WTC11 (cell line): Measurements from ENCODE around the gene POLR3B. TPM values are rescaled to one million over a fixed set of nuclear protein-coding genes. Genes with fewer than 3 reads are reported as not detected.

Source experiments
- ATAC-seq: fragments of 200-7000 bp; cut with Tn5 transposase; 2 replicates; pipeline ENCODE4 v1.10.0; 2021; ENCODE audit warnings: mild to moderate bottlenecking, moderate library complexity
- CTCF ChIA-PET: fragments of 300-600 bp; sonication (Branson Sonifier 250); formaldehyde crosslinking; loops from one replicate; lab custom pipeline; 2021; ENCODE audit warnings: antibody characterized with exemption; lab: Charles Lee
- POLR2A ChIA-PET: fragments of 350-600 bp; sonication (Branson Sonifier 250); formaldehyde crosslinking; loops from one replicate; lab custom pipeline; 2021; ENCODE audit warnings: antibody characterized with exemption; lab: Charles Lee
- DNase-seq: peaks from one replicate; pipeline ENCODE4 v3.0.0; 2021; ENCODE audit warnings: low spot score
- H3K27ac Mint-ChIP-seq: 2 replicates; pipeline ENCODE4 v1.8.0; 2021; ENCODE audit warnings: mixed read lengths
- H3K27me3 Mint-ChIP-seq: 2 replicates; pipeline ENCODE4 v1.8.0; 2021; ENCODE audit warnings: low read depth, mild to moderate bottlenecking, moderate library complexity, mixed read lengths
- H3K36me3 Mint-ChIP-seq: 2 replicates; pipeline ENCODE4 v1.8.0; 2021; ENCODE audit warnings: mixed read lengths
- H3K4me1 Mint-ChIP-seq: 2 replicates; pipeline ENCODE4 v1.8.0; 2022; ENCODE audit warnings: mixed read lengths
- H3K4me3 Mint-ChIP-seq: 2 replicates; pipeline ENCODE4 v1.8.0; 2021; ENCODE audit warnings: mild to moderate bottlenecking, moderate library complexity, mixed read lengths
- H3K9me3 Mint-ChIP-seq: 2 replicates; pipeline ENCODE4 v1.8.0; 2021; ENCODE audit warnings: mixed read lengths
- ARID4B ChIP-seq: sonication (generic); formaldehyde crosslinking; IDR thresholded peaks from 2 replicates; pipeline ENCODE4 v1.8.0; 2023; ENCODE audit warnings: missing genetic modification reagents, mild to moderate bottlenecking, borderline replicate concordance
- ATF2 ChIP-seq: sonication (generic); formaldehyde crosslinking; IDR thresholded peaks from 2 replicates; pipeline ENCODE4 v1.8.1; 2022; ENCODE audit warnings: low read depth, missing genetic modification reagents, borderline replicate concordance
- CTCF ChIP-seq: fragments of 200-600 bp; IDR thresholded peaks from 2 replicates; pipeline ENCODE4 v1.8.0; 2022; ENCODE audit warnings: antibody characterized with exemption
- ERG ChIP-seq: fragments of 250-450 bp; sonication (Bioruptor Pico); IDR thresholded peaks from 2 replicates; pipeline ENCODE4 v1.8.0; 2021; ENCODE audit warnings: mild to moderate bottlenecking
- FOXP1 ChIP-seq: sonication (generic); formaldehyde crosslinking; IDR thresholded peaks from 2 replicates; pipeline ENCODE4 v1.8.0; 2022; ENCODE audit warnings: missing genetic modification reagents, mild to moderate bottlenecking, moderate library complexity, borderline replicate concordance
- JAZF1 ChIP-seq: fragments of 250-450 bp; sonication (Bioruptor Pico); IDR thresholded peaks from 2 replicates; pipeline ENCODE4 v1.9.0; 2021; ENCODE audit warnings: moderate library complexity, mild to moderate bottlenecking, inconsistent platforms
- KAT7 ChIP-seq: sonication (generic); formaldehyde crosslinking; IDR thresholded peaks from 2 replicates; pipeline ENCODE4 v1.8.1; 2023; ENCODE audit warnings: missing genetic modification reagents, mild to moderate bottlenecking, borderline replicate concordance
- PRDM15 ChIP-seq: sonication (generic); formaldehyde crosslinking; IDR thresholded peaks from 2 replicates; pipeline ENCODE4 v1.8.0; 2022; ENCODE audit warnings: missing genetic modification reagents
- SP1 ChIP-seq: sonication (generic); formaldehyde crosslinking; conservative IDR thresholded peaks from 2 replicates; pipeline ENCODE4 v1.8.1; 2022; ENCODE audit warnings: missing genetic modification reagents
- ZNF263 ChIP-seq: sonication (generic); formaldehyde crosslinking; IDR thresholded peaks from 2 replicates; pipeline ENCODE4 v1.8.1; 2022; ENCODE audit warnings: low read depth, mild to moderate bottlenecking, moderate library complexity, missing genetic modification reagents
- ZNF512 ChIP-seq: sonication (generic); formaldehyde crosslinking; IDR thresholded peaks from 2 replicates; pipeline ENCODE4 v1.8.1; 2022; ENCODE audit warnings: missing genetic modification reagents, borderline replicate concordance
- total RNA-seq: library from RNA; stranded (reverse); gene quantifications from 3 replicates; pipeline ENCODE4 v1.2.3, GENCODE V29; 2021
- TF ChIP-seq, protein P1 (sequence below): sonication (generic); formaldehyde crosslinking; conservative IDR thresholded peaks from 2 replicates; pipeline ENCODE4 v1.8.1; 2023; ENCODE audit warnings: mild to moderate bottlenecking, low read depth, missing genetic modification reagents, moderate library complexity
- TF ChIP-seq, protein P2 (sequence below): sonication (generic); formaldehyde crosslinking; IDR thresholded peaks from 2 replicates; pipeline ENCODE4 v1.8.1; 2023; ENCODE audit warnings: mild to moderate bottlenecking, missing genetic modification reagents, moderate library complexity

POLR3B gene
- total RNA-seq, 1 experiment from 2014 or later = 9.0 TPM

GRCh38 chr12:106425061-106425702 is 67.6 kb downstream of the POLR3B start (continued):
- no peak for TF ChIP-seq PRDM15 (CRISPR knock-in tag)
- TF ChIP-seq ZNF512 (CRISPR knock-in tag) = no peak

DNA sequence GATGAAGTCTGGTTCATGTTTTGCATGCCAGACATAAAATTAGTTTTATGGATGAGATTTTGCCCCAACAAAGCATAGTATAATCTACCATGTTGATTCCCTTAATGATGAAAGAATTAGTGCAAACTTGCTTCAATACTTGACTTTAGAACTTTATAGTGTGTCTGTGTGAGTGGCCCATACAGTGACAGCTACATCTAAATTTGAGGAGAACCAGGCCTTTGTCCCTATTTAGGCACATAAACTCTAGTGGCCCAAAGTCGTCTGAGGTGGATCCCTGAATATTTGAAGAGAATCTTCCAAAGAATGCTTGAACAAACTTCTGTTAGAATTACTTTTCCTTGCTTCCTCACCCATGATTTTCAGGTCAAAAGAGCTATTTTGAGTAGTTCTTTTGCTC is 70.4 kb downstream of the POLR3B start:
- CTCF ChIA-PET = no interaction called here
- Mint-ChIP-seq H3K9me3 (no peaks in the 10 kb centered on the region), H3K4me1 (peaks cover 5% of the 10 kb centered on the region), H3K27ac (no peak overlapping the region)
- POLR2A ChIA-PET = no interaction called here
- TF ChIP-seq ERG (CRISPR knock-in tag) (no peak), ZNF263 (CRISPR knock-in tag) (no peak), CTCF (no peak), FOXP1 (CRISPR knock-in tag) (no peak), ATF2 (no peak), KAT7 (CRISPR knock-in tag) (no peak), ARID4B (CRISPR knock-in tag) (no peak), JAZF1 (CRISPR knock-in tag) (no peak), SP1 (CRISPR knock-in tag) (no peak)
- TF ChIP-seq, protein P1, sequence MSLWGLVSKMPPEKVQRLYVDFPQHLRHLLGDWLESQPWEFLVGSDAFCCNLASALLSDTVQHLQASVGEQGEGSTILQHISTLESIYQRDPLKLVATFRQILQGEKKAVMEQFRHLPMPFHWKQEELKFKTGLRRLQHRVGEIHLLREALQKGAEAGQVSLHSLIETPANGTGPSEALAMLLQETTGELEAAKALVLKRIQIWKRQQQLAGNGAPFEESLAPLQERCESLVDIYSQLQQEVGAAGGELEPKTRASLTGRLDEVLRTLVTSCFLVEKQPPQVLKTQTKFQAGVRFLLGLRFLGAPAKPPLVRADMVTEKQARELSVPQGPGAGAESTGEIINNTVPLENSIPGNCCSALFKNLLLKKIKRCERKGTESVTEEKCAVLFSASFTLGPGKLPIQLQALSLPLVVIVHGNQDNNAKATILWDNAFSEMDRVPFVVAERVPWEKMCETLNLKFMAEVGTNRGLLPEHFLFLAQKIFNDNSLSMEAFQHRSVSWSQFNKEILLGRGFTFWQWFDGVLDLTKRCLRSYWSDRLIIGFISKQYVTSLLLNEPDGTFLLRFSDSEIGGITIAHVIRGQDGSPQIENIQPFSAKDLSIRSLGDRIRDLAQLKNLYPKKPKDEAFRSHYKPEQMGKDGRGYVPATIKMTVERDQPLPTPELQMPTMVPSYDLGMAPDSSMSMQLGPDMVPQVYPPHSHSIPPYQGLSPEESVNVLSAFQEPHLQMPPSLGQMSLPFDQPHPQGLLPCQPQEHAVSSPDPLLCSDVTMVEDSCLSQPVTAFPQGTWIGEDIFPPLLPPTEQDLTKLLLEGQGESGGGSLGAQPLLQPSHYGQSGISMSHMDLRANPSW (CRISPR knock-in tag) = no peak
- TF ChIP-seq, protein P2, sequence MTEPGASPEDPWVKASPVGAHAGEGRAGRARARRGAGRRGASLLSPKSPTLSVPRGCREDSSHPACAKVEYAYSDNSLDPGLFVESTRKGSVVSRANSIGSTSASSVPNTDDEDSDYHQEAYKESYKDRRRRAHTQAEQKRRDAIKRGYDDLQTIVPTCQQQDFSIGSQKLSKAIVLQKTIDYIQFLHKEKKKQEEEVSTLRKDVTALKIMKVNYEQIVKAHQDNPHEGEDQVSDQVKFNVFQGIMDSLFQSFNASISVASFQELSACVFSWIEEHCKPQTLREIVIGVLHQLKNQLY = no peak
- TF ChIP-seq, all 79 proteins: peak for 0
- Mint-ChIP-seq H3K27me3 (no peaks in the 10 kb centered on the region), H3K4me3 (no peak overlapping the region), H3K36me3 (no peaks in the 10 kb centered on the region)
- DNase-seq (no peak), ATAC-seq (no peak)
